GM19324 (cell line): Measurements from ENCODE around the gene SIDT1.

ENCODE experiments used
- ATAC-seq: cut with Tn5 transposase; IDR thresholded peaks from one replicate; pipeline ENCODE4 v1.9.1; 2021; ENCODE audit warnings: mild to moderate bottlenecking, moderate library complexity; ENCODE audit not compliant: unreplicated experiment, low FRiP score

SIDT1 gene

DNA sequence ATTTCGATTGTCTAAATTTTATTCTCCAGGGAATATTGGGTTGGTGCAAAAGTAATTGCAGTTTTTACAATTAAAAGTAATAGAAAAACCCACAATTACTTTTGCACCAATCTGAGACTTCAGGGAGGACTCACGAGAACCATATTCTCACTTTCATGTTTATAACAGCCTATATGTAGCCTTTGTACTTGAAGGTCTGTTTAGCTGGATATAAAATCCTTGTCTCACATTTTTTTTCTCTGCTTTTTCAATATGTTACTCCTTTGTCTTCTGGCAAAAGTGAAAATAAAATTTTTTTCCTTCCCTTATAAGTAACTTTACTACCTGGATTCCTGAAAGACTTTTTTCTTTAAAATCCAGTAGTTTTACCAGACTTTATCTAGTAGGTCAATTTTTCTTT, 9.2 kb downstream of the SIDT1 start:
- no peak for ATAC-seq

DNA sequence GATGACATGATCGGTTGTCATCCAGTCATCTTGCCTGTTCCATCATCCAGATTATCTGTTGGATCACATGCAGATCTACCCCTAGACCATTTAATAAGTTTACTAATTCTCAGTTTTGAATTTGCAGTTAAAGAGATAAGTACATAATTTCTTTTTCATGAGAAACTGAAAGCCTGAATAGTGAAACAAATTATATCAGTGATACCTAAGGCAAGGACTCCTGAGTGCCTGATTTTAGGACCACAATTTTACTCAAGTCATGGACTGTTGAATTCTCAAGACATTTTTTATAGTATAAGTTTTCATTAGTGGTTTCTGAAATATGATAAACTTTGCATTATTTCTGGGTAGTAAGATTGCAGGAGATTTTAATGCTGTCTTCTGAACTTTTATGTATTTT, 13.2 kb downstream of the SIDT1 start:
- no peak for ATAC-seq

DNA sequence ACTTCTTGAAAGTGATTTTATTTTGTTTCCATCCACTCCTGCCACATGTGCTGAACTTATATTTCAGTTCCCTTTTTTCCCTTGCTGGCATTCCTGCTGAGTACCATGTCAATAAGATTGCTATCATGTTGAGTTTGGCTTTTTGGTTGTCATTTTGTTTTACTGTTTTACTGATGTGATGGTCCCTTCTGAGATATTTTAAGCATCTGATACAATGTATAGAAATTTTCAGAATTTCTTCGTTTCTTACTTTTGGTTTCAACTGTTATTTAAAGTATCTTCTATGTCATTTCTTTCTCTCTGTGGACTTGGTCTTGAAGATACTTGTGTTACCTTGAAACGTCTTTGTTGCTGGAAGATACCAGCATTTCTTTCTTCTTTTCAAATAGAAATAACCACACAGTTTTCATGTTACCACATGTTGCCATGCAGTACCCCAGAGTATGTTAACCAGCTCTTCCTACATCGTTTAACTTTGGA, 14.1 kb downstream of the SIDT1 start:
- peak; percentile 76 for ATAC-seq

DNA sequence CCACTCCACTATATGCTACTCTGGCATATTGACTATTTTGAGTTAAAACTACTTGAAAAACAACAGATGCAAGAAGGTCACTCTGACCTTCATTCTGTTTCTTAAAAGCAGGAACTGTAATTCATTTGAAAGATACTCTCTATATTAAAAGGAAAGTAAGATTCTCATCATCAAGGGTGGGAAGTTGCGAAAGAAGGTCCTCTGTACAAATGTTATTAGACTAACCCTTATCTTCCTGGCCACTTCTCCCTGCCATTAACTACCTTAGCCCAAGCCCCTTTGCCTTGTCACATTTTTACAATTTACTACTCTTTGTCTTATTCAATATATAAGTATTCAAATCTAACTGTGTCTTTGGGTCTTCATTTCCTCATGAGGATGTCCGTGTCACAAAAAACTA, 16.1 kb downstream of the SIDT1 start:
- ATAC-seq, result no peak

DNA sequence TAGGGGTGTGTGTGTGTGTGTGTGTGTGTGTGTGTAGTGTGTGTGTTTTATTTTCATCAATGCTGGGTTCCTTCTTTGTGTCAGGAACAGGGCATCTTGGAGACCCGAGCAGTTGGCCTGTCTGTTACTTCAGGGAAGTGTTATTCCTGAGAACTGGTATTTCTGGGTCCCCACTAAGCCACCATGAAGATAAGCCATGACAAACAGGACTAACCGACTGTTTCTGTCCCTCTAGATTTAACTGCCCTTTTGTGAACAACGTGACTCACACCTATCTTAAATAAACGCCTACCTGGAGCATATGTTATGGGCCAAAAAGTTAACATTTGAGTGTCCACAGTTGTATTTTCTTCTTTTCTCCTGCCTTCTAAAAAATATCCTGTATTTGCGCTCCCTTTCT, 19.5 kb downstream of the SIDT1 start:
- ATAC-seq, result no peak

DNA sequence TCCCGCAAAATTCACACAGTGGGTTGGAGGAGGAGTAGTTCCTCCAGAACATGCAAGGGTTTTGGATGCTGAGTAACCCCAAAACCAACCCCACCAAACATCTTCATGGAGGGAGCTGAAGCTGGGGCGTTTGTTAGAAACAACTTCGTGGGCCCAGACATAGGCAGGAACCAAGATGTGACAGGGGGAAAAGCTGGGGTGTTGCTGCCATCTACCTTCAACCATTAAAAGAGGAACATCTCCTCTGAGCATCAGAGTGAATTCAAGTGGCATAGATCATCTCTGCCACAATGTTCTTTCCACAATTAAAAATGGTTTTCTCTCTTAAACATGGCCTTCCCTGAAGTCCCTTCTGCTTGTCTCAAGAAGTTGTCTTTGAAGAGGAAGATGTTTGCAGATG, 20.5 kb downstream of the SIDT1 start:
- ATAC-seq, result no peak

DNA sequence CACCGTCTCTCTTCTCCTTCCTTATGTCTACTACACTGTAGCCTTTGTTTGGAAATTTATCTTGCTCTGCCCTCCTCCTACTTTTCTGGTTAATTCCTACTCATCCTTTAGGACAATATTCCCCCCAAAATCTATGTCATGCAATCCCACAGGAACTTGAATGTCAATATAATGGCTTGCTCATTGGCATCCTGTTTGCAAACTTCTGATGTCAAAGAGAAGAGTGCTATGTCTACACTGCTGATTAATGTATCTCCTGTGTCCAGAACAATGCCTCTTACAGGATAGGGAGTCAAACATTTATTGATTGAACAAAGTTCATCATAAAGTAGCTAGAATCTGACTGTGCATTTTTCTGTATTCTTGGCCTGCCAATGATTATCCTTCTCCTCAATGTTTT, 22.8 kb downstream of the SIDT1 start:
- ATAC-seq, result no peak

DNA sequence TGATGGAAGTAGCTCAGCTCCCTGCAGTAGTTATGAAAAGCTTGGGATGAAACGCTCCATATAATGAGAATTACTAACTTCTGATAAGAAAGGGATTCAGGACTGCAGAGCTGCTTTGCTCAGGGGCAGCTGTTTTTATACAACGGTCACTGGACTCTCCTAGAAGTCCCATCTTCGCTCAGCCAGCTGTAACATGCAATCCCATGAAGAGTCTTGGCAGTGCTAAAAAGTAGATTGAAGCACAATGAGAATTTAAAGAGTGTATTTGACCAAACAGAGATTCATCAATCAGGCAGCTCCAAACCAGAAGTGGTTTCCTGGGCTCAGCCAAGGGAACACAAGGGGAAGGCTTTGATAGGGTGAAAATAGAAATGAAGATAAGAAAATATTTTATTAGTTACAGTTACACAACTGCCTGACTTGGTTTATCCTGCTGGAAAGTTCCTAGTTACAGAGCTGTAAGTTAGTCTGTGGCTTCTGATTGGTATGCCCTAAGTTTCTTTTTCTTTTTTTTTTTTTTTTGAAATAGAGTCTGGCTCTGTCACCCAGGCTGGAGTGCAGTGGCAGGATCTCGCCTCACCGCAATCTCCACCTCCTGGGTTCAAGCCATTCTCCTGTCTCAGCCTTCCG, 24.1 kb downstream of the SIDT1 start:
- no peak for ATAC-seq

DNA sequence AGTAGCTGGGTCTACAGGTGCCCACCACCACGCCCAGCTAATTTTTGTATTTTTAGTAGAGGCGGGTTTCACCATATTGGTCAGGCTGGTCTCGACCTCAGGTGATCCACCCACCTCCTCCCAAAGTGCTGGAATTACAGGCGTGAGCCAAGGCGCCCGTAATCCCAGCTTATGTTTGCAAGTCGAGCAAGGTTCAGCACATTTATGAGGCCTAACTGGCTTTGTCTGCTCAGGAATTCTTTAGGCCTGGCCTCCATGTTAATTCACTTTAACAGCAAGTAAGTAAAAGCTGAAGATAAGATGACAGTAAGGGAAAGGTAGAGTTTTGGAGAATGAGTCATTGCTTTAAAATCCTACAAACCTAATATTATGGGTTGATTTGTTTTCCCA, 24.6 kb downstream of the SIDT1 start:
- no peak for ATAC-seq

DNA sequence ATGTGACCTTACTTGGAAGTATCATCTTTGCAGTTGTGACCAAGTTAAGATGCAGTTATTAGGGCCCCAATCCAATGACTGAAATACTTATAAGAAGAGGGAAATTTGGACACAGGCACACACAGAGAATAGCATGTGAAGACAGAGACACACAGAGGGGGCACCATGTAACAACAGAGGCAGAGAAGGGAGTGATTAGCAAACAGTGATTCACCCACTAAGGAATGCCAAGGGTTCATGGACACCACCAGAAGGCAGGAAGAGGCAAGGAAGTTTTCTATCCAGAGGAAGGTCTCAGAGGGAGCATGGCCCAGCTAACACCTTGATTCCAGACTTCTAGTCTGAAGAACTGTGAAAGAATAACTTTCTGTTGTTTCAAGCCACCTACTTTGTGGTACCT, 25.0 kb downstream of the SIDT1 start:
- ATAC-seq, result no peak

DNA sequence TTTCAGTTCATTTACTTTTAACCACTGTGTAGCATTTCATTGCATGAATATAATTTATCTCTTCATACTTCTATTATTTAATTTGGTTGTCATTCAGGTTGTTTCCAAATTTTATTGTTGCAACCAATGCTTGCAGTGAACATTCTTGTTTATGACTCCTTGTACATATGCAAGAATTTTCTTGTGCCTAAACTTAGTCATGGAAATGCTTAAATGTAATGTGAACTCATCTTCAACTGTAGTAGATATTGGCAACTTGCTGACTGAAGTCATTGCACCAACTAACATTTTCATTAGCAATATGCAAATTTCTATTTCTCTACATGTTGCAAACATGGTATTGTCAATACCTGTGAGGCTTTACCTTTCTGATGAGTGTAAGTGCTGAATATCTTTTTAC, 26.7 kb downstream of the SIDT1 start:
- no peak for ATAC-seq

DNA sequence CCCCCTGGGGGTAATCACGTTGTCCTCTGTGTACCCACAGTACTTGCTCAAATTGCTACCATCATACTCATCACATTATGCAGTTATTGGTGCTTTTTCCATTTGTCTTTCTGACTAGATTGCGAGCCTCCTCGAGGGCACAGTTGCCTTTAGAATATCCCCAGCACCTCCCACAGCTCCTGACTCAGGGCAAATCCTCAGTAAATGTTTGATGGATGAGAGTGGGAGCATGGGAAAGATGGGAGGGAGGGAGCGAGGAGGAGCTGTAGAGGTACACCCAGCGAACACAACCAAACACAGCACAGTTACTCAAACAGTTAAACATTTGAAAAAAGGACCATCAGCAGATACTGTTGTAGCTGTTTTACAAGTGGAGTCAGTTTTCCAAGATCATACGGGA, 27.9 kb downstream of the SIDT1 start:
- ATAC-seq, result no peak

DNA sequence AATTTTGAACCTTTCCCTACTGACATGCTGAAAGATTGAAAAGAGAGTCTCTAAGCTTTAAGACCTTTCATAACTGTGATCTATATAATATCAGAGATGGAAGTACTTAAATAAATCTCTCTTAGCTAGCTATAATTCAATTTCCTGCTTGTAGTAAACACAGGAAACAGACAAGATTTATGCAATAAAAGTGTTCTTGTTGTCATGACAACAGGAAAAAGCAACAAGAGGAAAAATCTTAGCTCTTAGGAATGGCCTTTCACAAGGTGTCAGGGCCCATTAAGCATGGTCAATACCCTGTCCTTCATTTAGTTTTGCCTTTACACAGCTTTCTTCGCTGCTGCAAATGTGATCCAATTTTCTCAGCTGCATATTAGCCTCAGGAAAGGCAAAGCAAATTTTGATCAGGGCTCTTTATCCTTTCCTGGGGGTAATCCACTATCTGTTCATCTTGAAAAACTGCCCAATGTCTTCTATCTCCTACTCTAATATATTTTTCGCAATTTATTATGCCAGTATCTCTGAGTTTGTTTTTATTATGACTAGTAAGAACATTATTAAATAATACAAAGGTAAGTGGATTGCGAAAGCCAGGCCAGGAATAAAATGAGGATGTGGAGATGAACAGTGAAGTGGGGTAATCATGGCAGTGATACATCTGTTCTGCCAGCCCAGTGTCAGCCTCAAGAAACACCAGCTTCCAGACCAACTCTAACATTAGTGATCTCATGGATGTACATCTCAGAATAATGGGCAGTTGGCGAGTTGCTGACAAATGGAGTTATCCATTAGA, 28.7 kb downstream of the SIDT1 start:
- no peak for ATAC-seq

DNA sequence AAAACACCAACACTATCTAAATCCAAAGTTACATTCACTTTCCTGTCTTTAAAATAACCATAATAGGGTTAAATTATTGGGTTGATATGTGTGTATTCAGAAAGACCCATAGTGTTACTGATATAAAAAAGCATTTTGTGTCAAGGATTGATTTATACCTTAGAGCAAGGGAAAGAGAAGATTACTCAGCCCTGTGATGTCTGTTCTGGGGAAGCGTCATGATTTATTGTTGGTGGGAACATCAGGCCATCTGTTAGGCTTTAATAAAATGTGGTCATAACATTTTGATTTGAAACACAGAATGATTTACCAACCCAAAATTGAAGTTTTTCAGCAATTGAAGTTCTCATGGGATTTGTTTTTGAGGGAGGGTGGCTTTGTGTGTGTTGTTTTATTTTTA, 33.2 kb downstream of the SIDT1 start:
- no peak for ATAC-seq

DNA sequence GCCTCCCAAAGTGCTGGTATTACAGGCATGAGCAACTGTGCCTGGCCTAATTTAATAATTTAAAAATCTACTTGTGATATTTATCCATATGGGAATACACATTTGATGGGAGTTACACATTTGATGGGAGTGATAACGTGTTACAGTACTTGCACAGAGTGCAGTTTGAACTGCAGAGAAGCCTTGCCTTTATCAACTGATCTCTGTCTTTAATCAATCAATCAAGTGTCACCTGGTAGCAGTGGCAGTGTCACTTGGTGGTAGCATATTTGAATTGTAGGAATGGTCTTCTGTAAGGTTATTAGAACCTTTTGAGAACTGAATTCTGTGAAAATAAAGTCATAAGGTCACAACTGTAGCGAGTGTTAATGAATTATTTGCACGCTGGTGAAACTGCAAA, 37.8 kb downstream of the SIDT1 start:
- no peak for ATAC-seq

DNA sequence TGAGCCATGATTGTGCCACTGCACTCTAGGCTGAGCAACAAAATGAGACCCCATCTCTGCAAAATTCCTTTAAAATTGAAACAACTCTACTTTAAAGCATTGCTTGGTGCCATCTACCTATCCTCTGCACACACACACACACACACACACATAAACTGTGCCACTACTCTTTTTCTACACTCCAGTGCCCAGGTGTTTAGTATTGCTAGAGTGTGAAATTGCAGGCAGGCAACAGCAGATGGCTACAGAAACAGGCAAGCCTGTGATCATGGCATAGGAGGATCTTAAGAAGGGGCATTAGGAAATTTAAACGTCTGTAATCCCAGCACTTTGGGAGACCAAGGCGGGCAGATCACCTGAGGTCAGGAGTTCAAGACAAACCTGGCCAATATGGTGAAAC, 39.0 kb downstream of the SIDT1 start:
- no peak for ATAC-seq

DNA sequence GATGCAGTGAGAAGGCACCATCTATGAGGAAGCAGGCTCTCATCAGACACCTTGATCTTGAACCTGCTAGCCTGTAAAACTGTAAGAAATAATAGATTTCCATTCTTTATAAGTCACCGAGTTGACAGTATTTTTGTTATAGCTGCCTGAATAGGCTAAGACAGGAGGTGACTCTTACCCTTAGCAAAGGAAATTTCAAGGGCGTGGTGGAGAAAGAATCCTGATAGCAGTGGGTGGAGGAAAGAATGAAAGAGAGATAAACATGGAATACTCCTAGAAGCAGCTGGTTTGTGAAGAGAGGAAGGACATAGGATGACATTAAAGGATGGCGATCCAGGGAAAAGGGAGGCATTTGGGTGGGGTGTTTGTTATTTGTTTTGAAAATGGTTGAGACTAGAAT, 41.4 kb downstream of the SIDT1 start:
- ATAC-seq, result no peak

DNA sequence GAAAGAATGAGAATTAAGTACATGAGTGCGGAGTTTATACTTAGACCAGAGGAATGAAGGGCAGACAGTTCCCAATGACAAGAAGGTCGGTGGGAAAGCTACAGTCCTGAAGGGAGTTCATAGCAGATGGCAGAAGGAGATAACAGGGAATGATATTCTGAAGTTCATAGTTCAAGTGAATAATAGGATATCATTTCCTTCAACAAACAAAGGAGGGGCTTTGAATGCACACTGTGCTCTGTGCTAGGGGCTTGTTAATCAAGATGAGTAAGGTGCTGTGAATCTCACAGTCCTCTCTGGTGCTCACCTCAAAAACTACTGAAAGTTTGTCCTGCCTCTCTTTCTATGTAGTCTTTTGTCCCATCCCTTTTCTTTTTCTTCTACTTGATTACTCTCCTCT, 41.9 kb downstream of the SIDT1 start:
- ATAC-seq, result no peak

DNA sequence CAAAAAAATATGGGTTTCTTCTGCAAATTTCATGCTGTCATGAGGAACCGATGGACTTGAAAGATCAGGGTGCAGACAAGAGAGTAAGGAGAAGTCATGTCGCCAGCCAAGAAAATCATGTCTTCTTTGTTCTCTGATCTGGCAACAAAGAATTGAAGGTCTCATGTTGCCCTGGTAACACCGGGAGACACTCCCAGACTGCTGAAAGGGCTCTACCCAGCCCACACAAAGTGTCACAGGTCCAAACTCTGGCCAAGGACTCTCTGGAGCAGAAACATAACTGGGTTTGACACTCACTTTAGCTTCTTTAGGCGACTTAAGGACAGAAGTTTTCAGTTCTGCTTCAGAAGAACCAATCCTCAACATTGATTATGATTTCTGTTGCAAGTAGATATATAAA, 42.9 kb downstream of the SIDT1 start:
- no peak for ATAC-seq

DNA sequence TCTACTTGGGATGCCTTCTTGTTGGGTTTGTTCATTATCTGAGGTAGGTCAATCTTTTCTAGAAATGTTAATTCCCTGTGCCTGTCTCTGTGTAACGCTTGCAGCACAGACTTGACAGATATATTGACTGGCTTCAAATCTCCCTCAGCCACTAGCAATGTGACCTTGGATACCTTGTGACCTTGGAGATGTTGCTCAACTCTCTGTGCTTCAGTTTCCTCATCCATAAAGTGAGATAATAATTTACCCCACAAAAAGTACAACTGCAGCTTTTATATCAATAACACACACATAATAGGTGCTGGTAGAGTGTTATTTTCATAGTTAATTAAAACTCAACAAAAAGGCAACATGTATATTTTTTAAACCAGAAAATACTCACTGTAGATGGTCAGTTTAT, 52.9 kb downstream of the SIDT1 start:
- no peak for ATAC-seq

DNA sequence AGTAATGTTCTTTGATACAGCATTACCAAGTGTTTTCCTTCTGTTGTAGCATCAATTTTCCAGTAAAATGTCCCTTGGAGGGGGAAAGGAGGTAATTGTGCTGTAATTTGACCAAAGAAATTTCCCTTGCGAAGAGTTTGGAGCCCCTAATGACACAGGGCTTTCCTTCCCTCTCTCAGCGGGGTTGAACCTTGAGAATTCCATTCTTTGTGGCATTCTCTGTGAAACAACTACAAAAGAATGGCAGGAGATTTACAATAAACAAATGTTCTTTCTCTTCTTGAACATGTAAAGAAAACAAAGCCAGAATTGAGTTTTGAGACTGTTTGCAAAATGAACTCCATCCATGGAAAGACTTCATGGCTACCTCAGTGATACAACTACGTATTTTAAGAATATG, 53.4 kb downstream of the SIDT1 start:
- no peak for ATAC-seq

DNA sequence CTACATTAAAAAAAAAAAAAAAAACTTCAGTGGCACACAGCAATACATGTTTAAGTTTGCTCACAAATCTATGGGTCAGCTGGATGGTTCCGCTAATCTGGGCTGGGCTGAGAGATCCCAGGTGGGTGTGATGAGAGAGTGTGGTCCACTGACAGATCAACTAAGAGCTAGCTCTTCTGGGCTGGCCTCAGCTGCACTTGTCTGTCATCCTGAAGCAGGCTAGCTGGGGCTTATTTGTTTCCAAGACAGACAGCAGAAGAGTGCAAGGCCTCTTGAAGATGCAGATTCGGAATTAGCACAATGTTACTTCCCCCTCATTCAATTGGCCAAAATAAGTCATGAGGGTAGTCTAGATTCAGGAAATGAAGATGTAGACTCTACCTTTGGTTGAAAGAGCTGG, 56.5 kb downstream of the SIDT1 start:
- no peak for ATAC-seq
